ENCODE results near the gene IL22RA2. TPM values are rescaled to one million over a fixed set of nuclear protein-coding genes. Genes with fewer than 3 reads are reported as not detected.

IL22RA2 gene
- total RNA-seq, 1 experiment from 2014 or later, result not detected

DNA sequence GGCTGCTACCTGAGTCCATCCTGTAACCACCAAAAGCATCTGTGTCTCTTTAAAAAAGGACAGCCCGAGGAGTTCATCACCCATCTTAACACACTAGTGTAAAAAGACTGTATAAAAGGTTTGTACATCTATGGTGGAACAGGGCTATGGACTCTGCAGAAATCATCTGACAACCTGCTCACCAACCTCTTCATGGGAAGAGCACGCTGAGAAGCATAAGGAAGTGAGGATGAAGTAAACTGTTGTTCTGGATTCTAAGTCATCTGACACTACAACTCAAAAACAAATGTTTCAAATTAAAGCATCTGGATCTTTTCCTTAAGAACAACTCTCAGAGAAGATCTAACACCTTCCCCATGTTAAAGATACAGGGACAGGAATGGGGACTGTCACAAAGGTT, 40.4 kb upstream of the IL22RA2 start:
- ChIA-PET POLR2A (ENCODE audit: unreplicated experiment) (no interaction called here), CTCF (no interaction called here)
- no peaks in the 10 kb centered on the region for H3K9me2 ChIP-seq (replicated peaks; ENCODE audit: low read length)
- H3K79me2 ChIP-seq (ENCODE audit: low read length), result peaks cover 97% of the 10 kb centered on the region
- H4K20me1 ChIP-seq (ENCODE audit: low read length), result no peaks in the 10 kb centered on the region; the same call in 1 of the 2 replicates
- H3K27me3 ChIP-seq (ENCODE audit: low read length), result no peaks in the 10 kb centered on the region
- no peaks in the 10 kb centered on the region for H3K9me3 ChIP-seq (ENCODE audit: low read length)
- H3F3A ChIP-seq (ENCODE audit: low read length, unreplicated experiment), result no peaks in the 10 kb centered on the region
- no TSS peak for BruUV-seq (replicated peaks)
- no peak overlapping the region for H3K9ac ChIP-seq (ENCODE audit: low read length)
- H3K27ac ChIP-seq (ENCODE audit: low read length), result no peak overlapping the region
- TF ChIP-seq, protein P1, sequence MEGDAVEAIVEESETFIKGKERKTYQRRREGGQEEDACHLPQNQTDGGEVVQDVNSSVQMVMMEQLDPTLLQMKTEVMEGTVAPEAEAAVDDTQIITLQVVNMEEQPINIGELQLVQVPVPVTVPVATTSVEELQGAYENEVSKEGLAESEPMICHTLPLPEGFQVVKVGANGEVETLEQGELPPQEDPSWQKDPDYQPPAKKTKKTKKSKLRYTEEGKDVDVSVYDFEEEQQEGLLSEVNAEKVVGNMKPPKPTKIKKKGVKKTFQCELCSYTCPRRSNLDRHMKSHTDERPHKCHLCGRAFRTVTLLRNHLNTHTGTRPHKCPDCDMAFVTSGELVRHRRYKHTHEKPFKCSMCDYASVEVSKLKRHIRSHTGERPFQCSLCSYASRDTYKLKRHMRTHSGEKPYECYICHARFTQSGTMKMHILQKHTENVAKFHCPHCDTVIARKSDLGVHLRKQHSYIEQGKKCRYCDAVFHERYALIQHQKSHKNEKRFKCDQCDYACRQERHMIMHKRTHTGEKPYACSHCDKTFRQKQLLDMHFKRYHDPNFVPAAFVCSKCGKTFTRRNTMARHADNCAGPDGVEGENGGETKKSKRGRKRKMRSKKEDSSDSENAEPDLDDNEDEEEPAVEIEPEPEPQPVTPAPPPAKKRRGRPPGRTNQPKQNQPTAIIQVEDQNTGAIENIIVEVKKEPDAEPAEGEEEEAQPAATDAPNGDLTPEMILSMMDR (conservative IDR thresholded peaks at IDR 0.05; ENCODE audit: low read depth, low read length), result no peak
- TF ChIP-seq EZH2phosphoT487 (IDR thresholded peaks at IDR 0.05; ENCODE audit: borderline replicate concordance, low read length) (no peak), EZH2 (IDR thresholded peaks at IDR 0.05; ENCODE audit: low read length, unreplicated experiment) (no peak)
- ATAC-seq (no peak), DNase-seq (no peak)
- peaks cover 4% of the 10 kb centered on the region for H3K36me3 ChIP-seq (ENCODE audit: low read depth, low read length)
- no peak overlapping the region for H3K4me3 ChIP-seq (ENCODE audit: low read length)
- no peak overlapping the region for H2AFZ ChIP-seq (ENCODE audit: low read length)
- intact Hi-C loops (cut with micrococcal nuclease), result no loop called here
- H3K4me1 ChIP-seq (ENCODE audit: insufficient read depth, low read length), result peaks cover 20% of the 10 kb centered on the region
- no peak overlapping the region for H3K4me2 ChIP-seq (ENCODE audit: low read length)

DNA sequence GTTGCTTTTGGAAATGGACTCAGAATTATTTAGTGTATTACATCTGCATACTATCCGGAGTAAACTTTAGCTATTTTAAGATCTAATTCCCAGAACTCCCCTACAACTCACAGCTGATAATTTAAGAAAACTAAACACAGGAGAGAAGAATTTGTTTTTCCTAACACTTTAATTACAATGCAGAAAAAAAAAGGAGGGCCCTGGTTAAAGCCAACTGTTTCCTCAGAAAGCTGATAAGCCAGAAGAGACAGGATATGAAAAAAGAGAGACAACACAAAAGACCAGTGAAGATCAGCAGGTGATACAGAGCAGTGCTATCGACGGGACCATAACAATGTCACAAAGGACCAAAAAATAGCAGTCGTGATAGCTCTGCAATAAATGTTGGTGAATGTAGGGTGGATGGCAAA, 39.9 kb upstream of the IL22RA2 start:
- H3K36me3 ChIP-seq (ENCODE audit: low read depth, low read length), result peaks cover 4% of the 10 kb centered on the region
- no peak overlapping the region for H3K4me2 ChIP-seq (ENCODE audit: low read length)
- H3F3A ChIP-seq (ENCODE audit: low read length, unreplicated experiment), result no peaks in the 10 kb centered on the region
- intact Hi-C loops (cut with micrococcal nuclease), result no loop called here
- H3K27me3 ChIP-seq (ENCODE audit: low read length), result no peaks in the 10 kb centered on the region
- no peak overlapping the region for H3K4me3 ChIP-seq (ENCODE audit: low read length)
- H3K4me1 ChIP-seq (ENCODE audit: insufficient read depth, low read length), result peaks cover 20% of the 10 kb centered on the region
- ATAC-seq (no peak), DNase-seq (no peak)
- no TSS peak for BruUV-seq (replicated peaks)
- H3K27ac ChIP-seq (ENCODE audit: low read length), result no peak overlapping the region
- H3K9me3 ChIP-seq (ENCODE audit: low read length), result no peaks in the 10 kb centered on the region
- H3K9me2 ChIP-seq (replicated peaks; ENCODE audit: low read length), result no peaks in the 10 kb centered on the region
- no peak overlapping the region for H2AFZ ChIP-seq (ENCODE audit: low read length)
- POLR2A ChIA-PET (ENCODE audit: unreplicated experiment), result no interaction called here
- peaks cover 92% of the 10 kb centered on the region for H3K79me2 ChIP-seq (ENCODE audit: low read length)
- CTCF ChIA-PET, result no interaction called here
- no peak overlapping the region for H3K9ac ChIP-seq (ENCODE audit: low read length)
- H4K20me1 ChIP-seq (ENCODE audit: low read length), result no peaks in the 10 kb centered on the region; the same call in 1 of the 2 replicates
- TF ChIP-seq, protein P1 (conservative IDR thresholded peaks at IDR 0.05; ENCODE audit: low read depth, low read length), result no peak
- TF ChIP-seq EZH2phosphoT487 (IDR thresholded peaks at IDR 0.05; ENCODE audit: borderline replicate concordance, low read length), result no peak
- TF ChIP-seq EZH2 (IDR thresholded peaks at IDR 0.05; ENCODE audit: low read length, unreplicated experiment), result no peak

DNA sequence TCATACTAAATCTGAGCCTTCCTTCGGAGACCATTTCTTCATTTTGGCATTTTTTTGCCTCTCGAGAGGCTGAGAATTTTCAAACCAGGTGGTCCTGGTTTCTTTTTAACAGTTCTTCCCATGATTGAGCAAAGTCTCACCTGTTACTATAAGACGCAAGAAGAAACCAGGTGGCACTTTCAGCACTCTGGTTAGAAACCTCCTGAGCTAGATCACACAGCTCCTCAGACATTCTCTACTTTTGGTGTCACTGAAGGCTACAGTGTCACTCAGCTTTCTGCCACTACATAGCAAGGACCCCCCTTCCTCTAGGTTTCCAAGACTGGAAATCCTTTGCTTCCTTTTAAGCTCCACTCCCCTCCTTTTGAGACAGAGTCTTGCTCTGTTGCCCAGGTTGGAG, 38.5 kb upstream of the IL22RA2 start:
- DNase-seq (no peak), ATAC-seq (no peak)
- H3K4me3 ChIP-seq (ENCODE audit: low read length), result no peak overlapping the region
- H3K36me3 ChIP-seq (ENCODE audit: low read depth, low read length), result peaks cover 4% of the 10 kb centered on the region
- intact Hi-C loops (cut with micrococcal nuclease), result no loop called here
- ChIA-PET CTCF (no interaction called here), POLR2A (ENCODE audit: unreplicated experiment) (no interaction called here)
- H4K20me1 ChIP-seq (ENCODE audit: low read length), result no peaks in the 10 kb centered on the region; the same call in 1 of the 2 replicates
- TF ChIP-seq EZH2 (IDR thresholded peaks at IDR 0.05; ENCODE audit: low read length, unreplicated experiment) (no peak), EZH2phosphoT487 (IDR thresholded peaks at IDR 0.05; ENCODE audit: borderline replicate concordance, low read length) (no peak)
- TF ChIP-seq, protein P1 (conservative IDR thresholded peaks at IDR 0.05; ENCODE audit: low read depth, low read length), result no peak
- H3K9me2 ChIP-seq (replicated peaks; ENCODE audit: low read length), result no peaks in the 10 kb centered on the region
- peaks cover 78% of the 10 kb centered on the region for H3K79me2 ChIP-seq (ENCODE audit: low read length)
- H3K9me3 ChIP-seq (ENCODE audit: low read length), result no peaks in the 10 kb centered on the region
- H3K4me1 ChIP-seq (ENCODE audit: insufficient read depth, low read length), result peaks cover 9% of the 10 kb centered on the region
- BruUV-seq (replicated peaks), result no TSS peak
- H3F3A ChIP-seq (ENCODE audit: low read length, unreplicated experiment), result no peaks in the 10 kb centered on the region
- H3K27me3 ChIP-seq (ENCODE audit: low read length), result no peaks in the 10 kb centered on the region
- H2AFZ ChIP-seq (ENCODE audit: low read length), result no peak overlapping the region
- H3K4me2 ChIP-seq (ENCODE audit: low read length), result no peak overlapping the region
- H3K27ac ChIP-seq (ENCODE audit: low read length), result no peak overlapping the region
- H3K9ac ChIP-seq (ENCODE audit: low read length), result no peak overlapping the region
